Measurements from ENCODE around the gene FAM83C. TPM values are rescaled to one million over a fixed set of nuclear protein-coding genes. Genes with fewer than 3 reads are reported as not detected.

The FAM83C gene
- total and polyA plus RNA-seq, 9 of the 15 experiments (the other 6 are each of a cell fraction or from before 2014, with no cell fraction given), result not detected

DNA sequence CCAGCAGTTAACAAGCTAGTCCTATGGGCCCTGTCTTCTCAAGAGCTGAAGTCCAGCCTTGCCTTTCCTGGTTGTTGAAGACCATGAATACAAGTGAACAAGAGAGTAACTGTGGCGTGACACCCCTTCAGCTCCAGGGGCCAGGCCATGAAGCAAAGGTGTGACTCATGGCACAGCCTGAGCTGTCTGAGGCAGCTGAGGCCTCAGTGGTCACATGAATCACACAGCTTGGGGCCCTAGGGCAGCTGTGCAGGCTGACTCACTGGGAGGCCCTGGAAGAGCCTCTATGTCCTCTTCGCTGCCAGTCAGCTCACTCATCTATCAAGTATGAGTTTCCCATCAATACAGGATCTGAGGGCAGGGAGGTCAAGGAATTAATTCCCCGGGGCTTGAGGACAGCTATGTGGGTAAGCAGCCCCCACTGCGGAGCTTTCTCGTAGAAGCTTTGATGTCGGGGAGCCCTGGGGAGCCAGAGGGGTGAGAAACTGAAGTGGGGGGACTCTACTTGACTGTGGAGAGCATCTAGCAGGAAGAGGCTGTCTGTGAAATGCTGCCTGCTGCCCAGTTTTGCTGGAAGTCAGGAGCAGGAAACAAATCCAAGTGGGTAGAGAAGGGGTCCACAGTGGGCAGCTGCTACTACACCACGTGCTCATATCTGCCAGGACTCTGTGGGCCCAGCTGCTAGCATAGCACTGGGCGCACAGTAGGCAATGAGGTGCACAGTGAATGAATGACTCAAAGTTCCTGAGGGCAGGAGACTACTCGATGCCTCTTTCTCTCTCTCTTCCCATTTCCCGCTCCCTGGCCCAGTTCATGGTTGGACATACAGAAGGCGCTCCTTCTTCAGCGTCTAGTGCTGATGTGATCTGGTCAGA, 13.7 kb upstream of the FAM83C start (continued):
- TF ChIP-seq ZNF76 (CRISPR knock-in tag; IDR thresholded peaks at IDR 0.05; ENCODE audit: borderline replicate concordance), result no peak
- peak; percentile 68 for TF ChIP-seq CBFA2T3 (IDR thresholded peaks at IDR 0.05)
- no peak for TF ChIP-seq FOXM1 (IDR thresholded peaks at IDR 0.05; ENCODE audit: low read depth)
- no peak for TF ChIP-seq FOXM1 (CRISPR knock-in tag; IDR thresholded peaks at IDR 0.05; ENCODE audit: low read depth)
- no peak for TF ChIP-seq CREBBP (IDR thresholded peaks at IDR 0.05; ENCODE audit: low read depth, low read length)
- TF ChIP-seq, protein P1, sequence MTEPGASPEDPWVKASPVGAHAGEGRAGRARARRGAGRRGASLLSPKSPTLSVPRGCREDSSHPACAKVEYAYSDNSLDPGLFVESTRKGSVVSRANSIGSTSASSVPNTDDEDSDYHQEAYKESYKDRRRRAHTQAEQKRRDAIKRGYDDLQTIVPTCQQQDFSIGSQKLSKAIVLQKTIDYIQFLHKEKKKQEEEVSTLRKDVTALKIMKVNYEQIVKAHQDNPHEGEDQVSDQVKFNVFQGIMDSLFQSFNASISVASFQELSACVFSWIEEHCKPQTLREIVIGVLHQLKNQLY (CRISPR knock-in tag; conservative IDR thresholded peaks at IDR 0.05), result no peak
- TF ChIP-seq, protein P2, sequence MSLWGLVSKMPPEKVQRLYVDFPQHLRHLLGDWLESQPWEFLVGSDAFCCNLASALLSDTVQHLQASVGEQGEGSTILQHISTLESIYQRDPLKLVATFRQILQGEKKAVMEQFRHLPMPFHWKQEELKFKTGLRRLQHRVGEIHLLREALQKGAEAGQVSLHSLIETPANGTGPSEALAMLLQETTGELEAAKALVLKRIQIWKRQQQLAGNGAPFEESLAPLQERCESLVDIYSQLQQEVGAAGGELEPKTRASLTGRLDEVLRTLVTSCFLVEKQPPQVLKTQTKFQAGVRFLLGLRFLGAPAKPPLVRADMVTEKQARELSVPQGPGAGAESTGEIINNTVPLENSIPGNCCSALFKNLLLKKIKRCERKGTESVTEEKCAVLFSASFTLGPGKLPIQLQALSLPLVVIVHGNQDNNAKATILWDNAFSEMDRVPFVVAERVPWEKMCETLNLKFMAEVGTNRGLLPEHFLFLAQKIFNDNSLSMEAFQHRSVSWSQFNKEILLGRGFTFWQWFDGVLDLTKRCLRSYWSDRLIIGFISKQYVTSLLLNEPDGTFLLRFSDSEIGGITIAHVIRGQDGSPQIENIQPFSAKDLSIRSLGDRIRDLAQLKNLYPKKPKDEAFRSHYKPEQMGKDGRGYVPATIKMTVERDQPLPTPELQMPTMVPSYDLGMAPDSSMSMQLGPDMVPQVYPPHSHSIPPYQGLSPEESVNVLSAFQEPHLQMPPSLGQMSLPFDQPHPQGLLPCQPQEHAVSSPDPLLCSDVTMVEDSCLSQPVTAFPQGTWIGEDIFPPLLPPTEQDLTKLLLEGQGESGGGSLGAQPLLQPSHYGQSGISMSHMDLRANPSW (CRISPR knock-in tag; IDR thresholded peaks at IDR 0.05), result no peak
- TF ChIP-seq, protein P3, sequence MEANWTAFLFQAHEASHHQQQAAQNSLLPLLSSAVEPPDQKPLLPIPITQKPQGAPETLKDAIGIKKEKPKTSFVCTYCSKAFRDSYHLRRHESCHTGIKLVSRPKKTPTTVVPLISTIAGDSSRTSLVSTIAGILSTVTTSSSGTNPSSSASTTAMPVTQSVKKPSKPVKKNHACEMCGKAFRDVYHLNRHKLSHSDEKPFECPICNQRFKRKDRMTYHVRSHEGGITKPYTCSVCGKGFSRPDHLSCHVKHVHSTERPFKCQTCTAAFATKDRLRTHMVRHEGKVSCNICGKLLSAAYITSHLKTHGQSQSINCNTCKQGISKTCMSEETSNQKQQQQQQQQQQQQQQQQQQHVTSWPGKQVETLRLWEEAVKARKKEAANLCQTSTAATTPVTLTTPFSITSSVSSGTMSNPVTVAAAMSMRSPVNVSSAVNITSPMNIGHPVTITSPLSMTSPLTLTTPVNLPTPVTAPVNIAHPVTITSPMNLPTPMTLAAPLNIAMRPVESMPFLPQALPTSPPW (CRISPR knock-in tag; IDR thresholded peaks at IDR 0.05), result peak; percentile 45
- no peak for TF ChIP-seq SP1 (CRISPR knock-in tag; IDR thresholded peaks at IDR 0.05)
- TF ChIP-seq STAG1 (CRISPR knock-in tag; IDR thresholded peaks at IDR 0.05; ENCODE audit: borderline replicate concordance), result no peak
- peak; percentile 92 for TF ChIP-seq JUN (IDR thresholded peaks at IDR 0.05; ENCODE audit: borderline replicate concordance, low read depth, low read length)
- no peak for TF ChIP-seq JUN (CRISPR knock-in tag; IDR thresholded peaks at IDR 0.05; ENCODE audit: borderline replicate concordance)
- TF ChIP-seq MAFF (IDR thresholded peaks at IDR 0.05; ENCODE audit: low read length), result no peak
- 0 out of 2 replicates have a peak, but pooled peaks have one; percentile 3 for TF ChIP-seq ERF (CRISPR knock-in tag; IDR thresholded peaks at IDR 0.05)
- no peak for TF ChIP-seq RBM17 (IDR thresholded peaks at IDR 0.05; ENCODE audit: borderline replicate concordance, low read depth, low read length)
- peak; percentile 76; the same call in 1 of the 2 replicates for TF ChIP-seq BACH1 (tag; IDR thresholded peaks at IDR 0.05)
- TF ChIP-seq SLC30A9 (CRISPR knock-in tag; IDR thresholded peaks at IDR 0.05), result no peak
- TF ChIP-seq CTBP1 (IDR thresholded peaks at IDR 0.05; ENCODE audit: borderline replicate concordance), result no peak
- no peak for TF ChIP-seq CBX8 (IDR thresholded peaks at IDR 0.05; ENCODE audit: borderline replicate concordance, extremely low read depth, low read depth, low read length, poor library complexity, severe bottlenecking)
- TF ChIP-seq EGR1 (conservative IDR thresholded peaks at IDR 0.05), result no peak
- TF ChIP-seq DNMT1 (IDR thresholded peaks at IDR 0.05), result no peak
- TF ChIP-seq, protein P4, sequence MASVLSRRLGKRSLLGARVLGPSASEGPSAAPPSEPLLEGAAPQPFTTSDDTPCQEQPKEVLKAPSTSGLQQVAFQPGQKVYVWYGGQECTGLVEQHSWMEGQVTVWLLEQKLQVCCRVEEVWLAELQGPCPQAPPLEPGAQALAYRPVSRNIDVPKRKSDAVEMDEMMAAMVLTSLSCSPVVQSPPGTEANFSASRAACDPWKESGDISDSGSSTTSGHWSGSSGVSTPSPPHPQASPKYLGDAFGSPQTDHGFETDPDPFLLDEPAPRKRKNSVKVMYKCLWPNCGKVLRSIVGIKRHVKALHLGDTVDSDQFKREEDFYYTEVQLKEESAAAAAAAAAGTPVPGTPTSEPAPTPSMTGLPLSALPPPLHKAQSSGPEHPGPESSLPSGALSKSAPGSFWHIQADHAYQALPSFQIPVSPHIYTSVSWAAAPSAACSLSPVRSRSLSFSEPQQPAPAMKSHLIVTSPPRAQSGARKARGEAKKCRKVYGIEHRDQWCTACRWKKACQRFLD (CRISPR knock-in tag; IDR thresholded peaks at IDR 0.05), result peak; percentile 95
